GM19467 (cell line): ENCODE results near the gene ZCWPW2.

Experiments used
- ATAC-seq: cut with Tn5 transposase; IDR thresholded peaks from one replicate; pipeline ENCODE4 v1.9.1; 2021; ENCODE audit warnings: mild to moderate bottlenecking, moderate library complexity; ENCODE audit not compliant: unreplicated experiment

ZCWPW2 gene

GRCh38 chr3:28349469-28350000 is 1.0 kb downstream of the ZCWPW2 start:
- no peak for ATAC-seq

GRCh38 chr3:28376424-28376823 is 27.9 kb downstream of the ZCWPW2 start:
- ATAC-seq: no peak

DNA sequence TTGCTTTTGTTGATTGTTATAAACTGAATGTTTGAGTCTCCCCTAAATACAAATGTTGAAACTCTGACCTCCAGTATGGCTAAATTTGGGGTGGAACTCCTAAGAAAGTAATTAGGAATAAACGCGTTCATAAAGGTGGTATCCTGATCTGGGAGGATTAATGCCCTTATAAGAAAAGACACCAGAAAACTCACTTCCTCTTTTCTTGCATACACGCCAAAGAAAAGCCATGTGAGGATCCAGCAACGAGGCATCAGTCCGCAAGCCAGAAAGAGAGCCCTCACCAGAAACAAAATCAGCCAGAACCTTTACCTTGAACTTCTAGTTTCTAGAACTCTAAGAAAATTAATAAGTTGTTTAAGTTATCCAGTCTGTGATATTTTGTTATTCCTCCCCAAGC is 37.5 kb downstream of the ZCWPW2 start:
- no peak for ATAC-seq

DNA sequence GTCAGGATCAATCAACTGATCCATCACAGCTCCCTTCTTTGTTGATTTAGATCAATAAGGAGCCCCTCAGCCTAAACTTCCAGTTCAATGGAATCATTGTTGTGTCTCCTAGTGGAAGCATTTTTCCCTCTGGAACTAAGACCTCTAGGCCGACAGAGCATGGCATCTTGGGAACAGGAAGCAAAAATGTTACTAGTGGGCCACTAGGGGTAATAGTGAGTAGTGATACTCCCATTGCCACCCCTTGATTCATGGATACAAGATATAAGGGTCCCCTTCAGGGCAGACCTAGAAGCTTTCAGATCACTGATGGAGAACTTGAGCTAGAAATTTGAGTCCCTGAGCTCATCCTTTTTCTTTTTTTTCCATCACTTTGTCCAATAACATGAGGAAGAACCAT is 40.5 kb downstream of the ZCWPW2 start:
- ATAC-seq: no peak

DNA sequence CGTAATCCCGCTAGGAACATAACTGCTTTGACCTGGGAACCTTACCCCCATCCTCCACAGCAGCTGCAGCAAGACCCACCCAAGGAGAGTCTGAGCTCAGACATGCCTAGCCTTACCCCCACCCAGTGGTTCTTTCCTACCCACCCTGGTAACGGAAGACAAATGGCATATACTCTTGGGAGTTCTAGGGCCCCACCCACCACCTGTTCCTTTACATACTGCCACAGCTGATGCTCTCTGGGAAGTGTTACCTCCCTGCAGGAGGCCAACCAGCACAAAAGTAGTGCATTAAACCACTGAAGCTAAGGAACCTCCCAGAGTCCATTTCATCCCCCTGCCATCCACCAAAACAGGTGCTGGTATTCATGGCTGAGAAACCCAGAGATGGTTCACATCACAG is 50.7 kb downstream of the ZCWPW2 start:
- ATAC-seq: no peak

GRCh38 chr3:28406241-28406640 is 57.7 kb downstream of the ZCWPW2 start:
- ATAC-seq: no peak

GRCh38 chr3:28449398-28449797 is 100.9 kb downstream of the ZCWPW2 start:
- no peak for ATAC-seq

DNA sequence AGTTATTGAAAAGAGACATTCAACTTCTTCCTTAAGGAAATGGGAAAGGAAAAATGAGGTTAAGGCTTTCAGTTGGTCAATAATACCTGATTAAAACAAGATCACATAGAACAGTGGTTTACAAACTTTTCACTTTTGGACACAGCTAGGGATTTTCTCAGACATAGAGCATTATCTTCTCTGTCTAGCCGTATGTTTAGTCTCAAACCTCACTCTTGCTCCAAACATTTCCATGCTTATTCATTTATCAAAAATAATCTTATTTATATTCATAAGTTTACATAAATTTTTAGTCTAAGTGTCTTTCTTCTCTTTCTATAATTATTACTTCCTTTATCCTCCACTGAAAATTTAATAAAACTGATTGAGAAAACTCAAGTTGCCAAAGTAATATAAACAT is 114.3 kb downstream of the ZCWPW2 start:
- no peak for ATAC-seq

- no peak for ATAC-seq
Measured at GRCh38 chr3:28467414-28467813, 118.9 kb downstream of the ZCWPW2 start.

DNA sequence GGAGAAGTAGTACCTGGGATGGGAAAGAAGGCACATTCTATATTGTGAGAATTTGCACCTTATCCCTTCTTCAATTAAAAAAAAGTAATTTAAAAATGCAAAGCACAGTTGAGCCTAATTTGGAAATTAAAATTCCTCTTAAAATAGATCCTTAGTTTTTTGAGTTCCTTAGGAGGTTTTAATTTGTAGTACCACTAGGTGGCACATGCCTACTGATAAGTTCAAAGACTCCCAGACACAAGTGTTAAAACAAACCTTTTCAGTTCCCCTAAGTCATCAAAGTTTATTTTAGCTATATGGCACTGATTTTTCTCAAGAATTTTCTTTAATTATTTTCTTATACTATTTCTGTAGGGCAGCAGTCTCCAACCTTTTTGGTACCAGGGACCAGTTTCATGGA is 127.7 kb downstream of the ZCWPW2 start:
- ATAC-seq: peak; percentile 64

GRCh38 chr3:28476764-28477163 is 128.2 kb downstream of the ZCWPW2 start:
- no peak for ATAC-seq

- no peak for ATAC-seq
Measured at GRCh38 chr3:28485164-28485563, 136.6 kb downstream of the ZCWPW2 start.

GRCh38 chr3:28495301-28495700 is 146.8 kb downstream of the ZCWPW2 start:
- ATAC-seq: no peak

- no peak for ATAC-seq
Measured at GRCh38 chr3:28502397-28502937, 153.9 kb downstream of the ZCWPW2 start.

DNA sequence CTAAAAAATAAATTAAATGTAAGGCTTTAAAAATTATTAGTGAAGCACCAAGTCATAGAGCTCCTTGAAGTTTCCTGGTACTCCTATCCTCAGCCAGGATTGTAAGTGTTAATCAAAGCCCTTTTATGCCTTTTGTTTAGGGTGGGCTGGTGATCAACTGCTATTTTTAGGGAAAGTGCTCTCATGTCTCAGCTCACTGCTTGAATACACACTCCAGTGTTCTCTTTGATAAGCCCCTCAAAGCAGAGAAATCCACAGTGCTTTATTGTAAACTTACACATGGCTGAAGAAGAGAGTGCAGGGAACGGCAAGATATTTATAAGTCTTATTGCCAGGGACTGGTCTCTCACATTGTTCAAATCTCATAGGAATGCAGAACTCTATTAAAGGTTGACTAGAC is 156.5 kb downstream of the ZCWPW2 start:
- ATAC-seq: no peak

DNA sequence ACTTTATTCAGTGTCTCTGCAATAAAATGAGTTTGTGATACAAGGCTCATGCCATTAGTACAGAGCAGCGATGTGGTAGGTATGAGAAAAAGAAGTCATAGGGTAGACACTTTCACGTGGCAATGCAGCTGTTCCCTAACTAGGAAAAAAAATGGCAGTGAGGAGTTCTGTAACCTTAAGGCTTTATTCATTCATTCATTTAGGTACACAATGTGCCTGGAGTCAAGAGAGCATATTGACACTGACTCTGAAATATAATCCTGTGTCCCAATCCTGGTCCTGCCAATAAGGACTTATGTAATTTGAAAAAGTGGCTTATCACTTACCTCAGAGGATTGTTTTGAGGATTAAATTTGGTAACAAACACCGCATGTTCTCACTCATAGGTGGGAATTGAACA is 173.1 kb downstream of the ZCWPW2 start:
- ATAC-seq: no peak

GRCh38 chr3:28542351-28542750 is 193.8 kb downstream of the ZCWPW2 start:
- ATAC-seq: no peak

GRCh38 chr3:28544236-28544635 is 195.7 kb downstream of the ZCWPW2 start:
- ATAC-seq: no peak

DNA sequence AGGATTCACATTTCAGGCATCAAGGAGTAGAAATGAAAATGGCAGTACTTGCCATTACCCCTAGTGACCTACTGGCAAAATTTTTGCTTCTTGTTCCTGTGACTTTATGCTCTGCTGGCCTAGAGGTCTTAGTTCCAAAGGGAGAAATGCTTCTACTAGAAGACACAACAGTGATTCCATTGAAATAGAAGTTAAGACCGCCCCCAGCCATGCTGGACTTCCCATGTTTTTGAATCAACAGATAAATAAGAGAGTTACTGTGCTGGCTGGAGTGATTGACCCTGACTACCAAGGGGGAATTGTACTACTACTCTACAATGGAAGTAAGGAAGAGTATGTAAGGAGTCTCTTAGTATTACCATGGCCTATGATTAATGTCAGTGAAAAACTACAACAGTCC is 196.3 kb downstream of the ZCWPW2 start:
- ATAC-seq: no peak

DNA sequence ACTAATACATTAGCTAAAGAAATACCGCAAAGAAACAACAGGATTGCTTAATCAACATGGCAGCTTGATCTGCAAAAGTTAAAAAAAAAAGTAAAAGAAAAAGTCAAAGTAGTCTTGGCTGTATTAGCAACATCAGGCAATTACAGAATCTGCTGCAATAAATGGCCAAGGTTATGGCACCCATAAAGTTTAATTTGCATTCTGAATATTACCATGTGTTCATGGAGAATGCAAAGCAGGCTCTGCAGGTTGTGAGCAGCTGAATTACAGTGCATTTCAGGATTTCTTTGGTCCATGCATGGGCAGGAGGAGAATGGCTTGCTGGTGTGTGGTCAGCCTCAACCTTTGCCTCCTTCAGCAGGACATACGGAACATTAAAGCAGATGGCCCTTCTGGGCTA is 199.2 kb downstream of the ZCWPW2 start:
- no peak for ATAC-seq

DNA sequence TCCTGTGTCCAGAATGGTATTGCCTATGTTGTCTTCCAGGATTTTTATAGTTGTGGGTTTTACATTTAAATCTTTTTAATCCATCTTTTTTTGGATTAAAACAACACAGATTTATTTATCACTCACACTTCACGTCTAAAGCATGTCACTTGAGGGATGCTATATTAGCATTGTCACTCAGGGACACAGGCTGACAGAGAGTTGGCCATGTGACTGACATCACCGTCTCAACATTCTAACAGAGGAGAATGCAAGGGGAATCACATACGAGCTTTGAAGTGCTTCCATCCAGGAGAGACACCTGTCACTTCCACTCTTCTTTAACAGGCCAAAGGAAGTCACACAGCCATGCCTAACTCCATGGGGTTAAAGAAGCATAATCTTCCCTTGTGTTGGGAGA is 204.7 kb downstream of the ZCWPW2 start:
- ATAC-seq: no peak

DNA sequence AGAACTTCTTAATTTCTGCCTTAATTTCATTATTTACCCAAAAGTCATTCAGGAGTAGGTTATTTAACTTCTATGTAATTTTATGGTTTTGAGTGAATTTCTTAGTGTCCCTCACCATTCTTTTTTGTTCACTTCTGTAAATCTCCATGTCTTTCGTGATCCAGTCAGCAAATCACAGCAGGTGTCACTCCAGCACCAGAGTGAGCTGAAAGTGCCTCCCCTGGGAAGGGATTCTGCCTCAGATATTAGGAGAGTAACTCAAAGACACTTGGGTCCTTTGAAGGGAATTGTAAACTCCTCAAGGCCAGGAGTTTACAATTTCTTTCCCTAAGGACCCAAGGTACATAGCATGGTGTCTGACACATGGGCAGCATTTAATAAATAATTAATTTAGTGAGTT is 207.7 kb downstream of the ZCWPW2 start:
- ATAC-seq: no peak

GRCh38 chr3:28564211-28564610 is 215.7 kb downstream of the ZCWPW2 start:
- no peak for ATAC-seq
